ENCODE measurements around the gene CDK1.

The CDK1 gene

DNA sequence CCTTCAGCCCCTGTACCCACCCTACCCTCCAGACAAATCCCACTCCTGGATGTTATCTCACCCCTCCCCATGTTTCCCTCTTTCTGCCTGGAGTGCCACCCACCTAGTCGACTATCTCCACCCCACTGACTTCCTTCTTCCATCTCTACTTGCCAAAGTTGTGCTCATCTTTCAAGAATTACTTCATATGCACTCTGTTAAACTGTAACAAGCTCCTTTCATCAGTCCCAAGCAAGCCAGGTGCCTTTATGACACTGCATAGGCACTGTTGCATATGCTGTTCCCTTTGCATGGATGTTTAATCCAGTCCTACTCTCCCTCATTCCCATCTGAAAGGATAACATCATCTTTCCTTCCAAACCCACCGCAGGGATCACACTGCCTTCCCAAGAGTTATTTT is 8.9 kb upstream of the CDK1 start:
- TF ChIP-seq CTCF (IDR thresholded peaks at IDR 0.05; ENCODE audit: low read depth, low read length), result no peak
- H3K4me3 ChIP-seq (ENCODE audit: low read depth, low read length), result no peak overlapping the region

DNA sequence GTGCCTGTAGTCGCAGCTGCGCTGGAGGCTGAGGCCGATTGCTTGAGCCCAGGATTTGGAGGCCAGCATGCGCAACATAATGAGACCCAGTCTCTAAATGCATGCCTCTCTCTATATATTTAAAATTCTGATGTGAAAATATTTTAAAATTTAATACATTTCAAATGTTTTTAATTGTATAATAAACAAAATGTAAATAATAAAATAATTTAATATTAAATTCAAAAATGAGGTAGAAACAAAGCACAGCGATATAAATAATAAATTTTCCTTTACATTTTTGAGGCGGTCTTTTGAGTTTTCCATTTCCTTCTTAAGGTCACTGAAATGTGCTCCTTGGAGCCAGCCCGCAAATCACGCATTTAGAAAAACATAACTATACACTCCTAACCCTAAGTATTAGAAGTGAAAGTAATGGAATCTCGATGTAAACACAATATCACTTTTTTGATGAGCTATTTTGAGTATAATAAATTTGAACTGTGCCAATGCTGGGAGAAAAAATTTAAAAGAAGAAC is 523 bp upstream of the CDK1 start:
- peak overlapping the region; percentile 87 for H3K4me3 ChIP-seq (ENCODE audit: low read depth, low read length)
- no peak for TF ChIP-seq CTCF (IDR thresholded peaks at IDR 0.05; ENCODE audit: low read depth, low read length)

- H3K4me3 ChIP-seq (ENCODE audit: low read depth, low read length), result peak overlapping the region; percentile 87
- TF ChIP-seq CTCF (IDR thresholded peaks at IDR 0.05; ENCODE audit: low read depth, low read length), result no peak
Measured at GRCh38 chr10:60778971-60779796, 906 bp downstream of the CDK1 start.

DNA sequence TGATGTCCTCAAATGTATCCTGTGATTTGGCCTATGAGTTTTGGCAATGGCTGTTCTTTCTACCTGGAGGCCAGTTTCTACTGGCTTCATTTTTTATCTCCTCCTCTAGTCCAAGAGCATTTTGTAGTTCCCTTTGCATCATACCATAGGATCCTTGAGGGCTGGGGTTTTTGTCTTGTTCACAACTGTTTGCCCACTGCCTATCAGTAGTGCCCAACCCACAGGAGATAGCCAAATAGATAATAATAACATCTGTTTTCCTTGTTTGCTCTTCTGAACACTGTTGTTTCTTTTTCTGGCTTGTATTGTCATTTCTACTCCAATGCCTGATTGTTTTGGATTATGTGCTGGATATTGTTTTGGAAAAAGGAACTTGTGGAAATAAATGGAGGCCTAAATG is 3.4 kb downstream of the CDK1 start:
- no peak overlapping the region for H3K4me3 ChIP-seq (ENCODE audit: low read depth, low read length)
- TF ChIP-seq CTCF (IDR thresholded peaks at IDR 0.05; ENCODE audit: low read depth, low read length), result no peak

DNA sequence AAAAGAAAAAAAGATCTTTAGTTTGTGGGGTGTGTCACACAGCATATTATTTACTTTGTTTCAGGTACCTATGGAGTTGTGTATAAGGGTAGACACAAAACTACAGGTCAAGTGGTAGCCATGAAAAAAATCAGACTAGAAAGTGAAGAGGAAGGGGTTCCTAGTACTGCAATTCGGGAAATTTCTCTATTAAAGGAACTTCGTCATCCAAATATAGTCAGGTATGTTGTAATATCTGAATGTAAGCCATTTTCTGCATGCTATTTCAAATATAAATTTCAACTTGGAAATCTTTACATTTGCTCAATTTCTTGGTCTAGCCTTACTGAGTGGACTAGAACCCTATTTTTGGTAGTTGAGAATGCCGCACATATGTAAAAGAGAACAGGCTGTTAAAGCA is 6.4 kb downstream of the CDK1 start:
- no peak for TF ChIP-seq CTCF (IDR thresholded peaks at IDR 0.05; ENCODE audit: low read depth, low read length)
- H3K4me3 ChIP-seq (ENCODE audit: low read depth, low read length), result no peak overlapping the region

GRCh38 chr10:60788544-60788943 is 10.3 kb downstream of the CDK1 start:
- TF ChIP-seq CTCF (IDR thresholded peaks at IDR 0.05; ENCODE audit: low read depth, low read length), result no peak
- no peak overlapping the region for H3K4me3 ChIP-seq (ENCODE audit: low read depth, low read length)

DNA sequence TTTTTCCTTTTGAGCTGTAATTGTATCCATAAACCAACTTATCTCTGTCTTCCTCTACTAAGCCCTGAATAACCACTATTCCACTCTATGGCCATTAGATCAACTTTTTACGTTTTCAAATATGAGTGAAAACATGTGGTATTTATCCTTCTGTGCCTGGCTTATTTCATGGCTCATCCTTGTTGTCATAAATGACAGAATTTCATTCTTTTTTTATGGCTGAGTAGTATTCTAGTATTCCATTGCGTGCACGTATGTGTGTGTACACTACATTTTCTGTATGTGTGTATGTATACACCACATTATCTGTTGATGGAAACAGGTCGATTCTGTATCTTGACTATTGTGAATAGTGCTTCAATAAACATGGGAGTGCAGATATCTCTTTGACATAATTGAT is 11.1 kb downstream of the CDK1 start:
- no peak overlapping the region for H3K4me3 ChIP-seq (ENCODE audit: low read depth, low read length)
- no peak for TF ChIP-seq CTCF (IDR thresholded peaks at IDR 0.05; ENCODE audit: low read depth, low read length)
